Measurements from ENCODE around the gene WDR33.

Gene WDR33

GRCh38 chr2:127784965-127785518, 25.9 kb downstream of the WDR33 start:
- TF ChIP-seq CTCF (IDR thresholded peaks at IDR 0.05; ENCODE audit: borderline replicate concordance, extremely low read depth, low read length, poor library complexity, severe bottlenecking) (no peak), EZH2 (IDR thresholded peaks at IDR 0.05; ENCODE audit: borderline replicate concordance, low read depth, low read length, severe bottlenecking) (no peak)

GRCh38 chr2:127783101-127783500, 27.9 kb downstream of the WDR33 start:
- DNase-seq: no peak
- Histone ChIP-seq H3K4me2 (ENCODE audit: insufficient read depth, low read length) (no peak overlapping the region), H3K27me3 (ENCODE audit: insufficient read depth, low read length, poor library complexity) (no peaks in the 10 kb centered on the region), H3K9ac (ENCODE audit: low read depth, low read length) (no peak overlapping the region), H2AFZ (ENCODE audit: low read depth, low read length) (no peak overlapping the region), H3K9me3 (ENCODE audit: insufficient read depth, low read length, severe bottlenecking) (no peaks in the 10 kb centered on the region), H3K36me3 (ENCODE audit: insufficient read depth, low read length) (peaks cover 43% of the 10 kb centered on the region), H3K4me1 (ENCODE audit: insufficient read depth, low read length) (no peaks in the 10 kb centered on the region), H4K20me1 (ENCODE audit: insufficient read depth, low read length) (peaks cover 56% of the 10 kb centered on the region), H3K79me2 (ENCODE audit: insufficient read depth, low read length) (peaks cover 85% of the 10 kb centered on the region), H3K4me3 (ENCODE audit: low read depth in 1 of 2, low read length in 2 of 2) (no peak overlapping the region), H3K27ac (ENCODE audit: low read length) (no peak overlapping the region)
- ATAC-seq (ENCODE audit: insufficient read depth, low read depth): no peak
- no peak for TF ChIP-seq CTCF (IDR thresholded peaks at IDR 0.05; ENCODE audit: borderline replicate concordance, extremely low read depth, low read length, poor library complexity, severe bottlenecking)
- no peak for TF ChIP-seq EZH2 (IDR thresholded peaks at IDR 0.05; ENCODE audit: borderline replicate concordance, low read depth, low read length, severe bottlenecking)

More at GRCh38 chr2:127784965-127785518, 25.9 kb downstream of the WDR33 start:
- Histone ChIP-seq H3K9me3 (ENCODE audit: insufficient read depth, low read length, severe bottlenecking) (peaks cover 2% of the 10 kb centered on the region), H3K9ac (ENCODE audit: low read depth, low read length) (no peak overlapping the region), H3K36me3 (ENCODE audit: insufficient read depth, low read length) (peaks cover 42% of the 10 kb centered on the region), H3K4me1 (ENCODE audit: insufficient read depth, low read length) (no peaks in the 10 kb centered on the region), H4K20me1 (ENCODE audit: insufficient read depth, low read length) (peaks cover 42% of the 10 kb centered on the region), H3K27me3 (ENCODE audit: insufficient read depth, low read length, poor library complexity) (no peaks in the 10 kb centered on the region), H2AFZ (ENCODE audit: low read depth, low read length) (no peak overlapping the region), H3K27ac (ENCODE audit: low read length) (no peak overlapping the region), H3K4me2 (ENCODE audit: insufficient read depth, low read length) (no peak overlapping the region), H3K4me3 (ENCODE audit: low read depth in 1 of 2, low read length in 2 of 2) (no peak overlapping the region), H3K79me2 (ENCODE audit: insufficient read depth, low read length) (peaks cover 69% of the 10 kb centered on the region)
- ATAC-seq (ENCODE audit: insufficient read depth, low read depth) (no peak), DNase-seq (no peak)

GRCh38 chr2:127778850-127779249, 32.1 kb downstream of the WDR33 start:
- no peak for DNase-seq
- no peaks in the 10 kb centered on the region for H3K9me3 ChIP-seq (ENCODE audit: insufficient read depth, low read length, severe bottlenecking)
- H3K79me2 ChIP-seq (ENCODE audit: insufficient read depth, low read length): peaks cover 98% of the 10 kb centered on the region
- no peak for ATAC-seq (ENCODE audit: insufficient read depth, low read depth)
- no peaks in the 10 kb centered on the region for H3K4me1 ChIP-seq (ENCODE audit: insufficient read depth, low read length)
- no peak overlapping the region for H3K4me2 ChIP-seq (ENCODE audit: insufficient read depth, low read length)
- peaks cover 61% of the 10 kb centered on the region for H4K20me1 ChIP-seq (ENCODE audit: insufficient read depth, low read length)
- no peak overlapping the region for H2AFZ ChIP-seq (ENCODE audit: low read depth, low read length)
- no peak for TF ChIP-seq EZH2 (IDR thresholded peaks at IDR 0.05; ENCODE audit: borderline replicate concordance, low read depth, low read length, severe bottlenecking)
- no peak for TF ChIP-seq CTCF (IDR thresholded peaks at IDR 0.05; ENCODE audit: borderline replicate concordance, extremely low read depth, low read length, poor library complexity, severe bottlenecking)
- peaks cover 19% of the 10 kb centered on the region for H3K36me3 ChIP-seq (ENCODE audit: insufficient read depth, low read length)
- H3K9ac ChIP-seq (ENCODE audit: low read depth, low read length): no peak overlapping the region
- H3K4me3 ChIP-seq (ENCODE audit: low read depth in 1 of 2, low read length in 2 of 2): no peak overlapping the region
- H3K27ac ChIP-seq (ENCODE audit: low read length): no peak overlapping the region
- H3K27me3 ChIP-seq (ENCODE audit: insufficient read depth, low read length, poor library complexity): no peaks in the 10 kb centered on the region

Measured in DND-41 (cell line).